Right lobe of liver (tissue), 6 donors: ENCODE measurements around the gene PRXL2A. TPM values are rescaled to one million over a fixed set of nuclear protein-coding genes. Genes with fewer than 3 reads are reported as not detected.

Source experiments
- ATAC-seq, 4 donors: fragments of 200-7000 bp; cut with Tn5 transposase; one replicate each; pipeline ENCODE4 v1.9.1; 2020; ENCODE audit warnings: mild to moderate bottlenecking in 4 of 4, moderate library complexity in 4 of 4
- DNase-seq, 3 donors: peaks; one replicate each; pipeline ENCODE4 v3.0.0-alpha.2; 2020
- H3K27ac ChIP-seq, 3 donors: fragments of 200-600 bp; one replicate each; pipeline ENCODE4 v1.8.0; 2022
- H3K27me3 ChIP-seq, 2 donors: fragments of 200-600 bp; one replicate each; pipeline ENCODE4 v1.8.0; 2022
- H3K36me3 ChIP-seq, 4 donors: fragments of 200-600 bp; sonication (generic) in 1 of 4; one replicate each; pipeline versions ENCODE4 v1.5.1 to v1.8.0; 2017 to 2022; ENCODE audit warnings: control low read depth in 1 of 4
- H3K4me1 ChIP-seq, 4 donors: fragments of 200-600 bp; sonication (generic) in 1 of 4; one replicate each; pipeline versions ENCODE4 v1.5.1 to v1.8.0; 2017 to 2022; ENCODE audit warnings: control low read depth in 1 of 4
- H3K4me3 ChIP-seq, 3 donors: fragments of 200-600 bp; one replicate each; pipeline ENCODE4 v1.8.0; 2022
- H3K9me3 ChIP-seq, 4 donors: fragments of 200-600 bp; sonication (generic) in 1 of 4; one replicate each; pipeline versions ENCODE4 v1.5.1 to v1.8.0; 2017 to 2022; ENCODE audit warnings: control low read depth in 1 of 4
- POLR2A ChIP-seq: fragments of 450-650 bp; IDR thresholded peaks from one replicate; pipeline ENCODE4 v1.6.1; 2017; ENCODE audit warnings: antibody characterized with exemption, mild to moderate bottlenecking
- WGBS: methylation state at CpG from one replicate; pipeline ENCODE4 v1.1.6; 2018; ENCODE audit warnings: low coverage, low lambda C conversion rate; ENCODE audit not compliant: insufficient coverage; ENCODE audit errors: missing lambda C conversion rate; 5-methylcytosine and 5-hydroxymethylcytosine counted together
- intact Hi-C, 2 donors: fragments of 100-400 bp; cut with DNase I; formaldehyde crosslinking; loops; one replicate each; pipeline versions ENCODE4 v1.11.2 to v1.14.1; 2022
- total RNA-seq, 6 experiments: library from RNA; depleted of rRNA in 2 of 6; stranded (reverse); fragments of >200 nt in 2 of 6; fragmentation: NEBNext Ultra II Directional in 3 of 6; extraction: Animal tissue kit (Norgen Biotek cat#: 25700) in 3 of 6; gene quantifications; one replicate each; pipeline versions ENCODE4 v1.1.0 to v1.2.4, GENCODE V29; 2016 to 2023
- TF ChIP-seq, protein P1 (sequence below), 4 donors: fragments of 200-600 bp in 3 of 4; fragments of 450-650 bp in 1 of 4; IDR thresholded peaks; one replicate each; pipeline versions ENCODE4 v1.5.1 to v1.8.0; 2016 to 2022; ENCODE audit warnings: antibody characterized with exemption in 4 of 4, mild to moderate bottlenecking in 2 of 4
- donor health status: DM: no; HTN: yes; CAD: no.
- donor health status: DM: no; HTN: no; CAD: no.
- donor health status: DM: no; HTN: no; CAD: no.
- donor health status: DM: no; HTN: yes; CAD: no.
- donor health status: DM: no; HTN: yes; CAD: no.

The PRXL2A gene
- total RNA-seq, 6 experiments from 2014 or later, result 41.3 to 89.8 (median 80.5) TPM

DNA sequence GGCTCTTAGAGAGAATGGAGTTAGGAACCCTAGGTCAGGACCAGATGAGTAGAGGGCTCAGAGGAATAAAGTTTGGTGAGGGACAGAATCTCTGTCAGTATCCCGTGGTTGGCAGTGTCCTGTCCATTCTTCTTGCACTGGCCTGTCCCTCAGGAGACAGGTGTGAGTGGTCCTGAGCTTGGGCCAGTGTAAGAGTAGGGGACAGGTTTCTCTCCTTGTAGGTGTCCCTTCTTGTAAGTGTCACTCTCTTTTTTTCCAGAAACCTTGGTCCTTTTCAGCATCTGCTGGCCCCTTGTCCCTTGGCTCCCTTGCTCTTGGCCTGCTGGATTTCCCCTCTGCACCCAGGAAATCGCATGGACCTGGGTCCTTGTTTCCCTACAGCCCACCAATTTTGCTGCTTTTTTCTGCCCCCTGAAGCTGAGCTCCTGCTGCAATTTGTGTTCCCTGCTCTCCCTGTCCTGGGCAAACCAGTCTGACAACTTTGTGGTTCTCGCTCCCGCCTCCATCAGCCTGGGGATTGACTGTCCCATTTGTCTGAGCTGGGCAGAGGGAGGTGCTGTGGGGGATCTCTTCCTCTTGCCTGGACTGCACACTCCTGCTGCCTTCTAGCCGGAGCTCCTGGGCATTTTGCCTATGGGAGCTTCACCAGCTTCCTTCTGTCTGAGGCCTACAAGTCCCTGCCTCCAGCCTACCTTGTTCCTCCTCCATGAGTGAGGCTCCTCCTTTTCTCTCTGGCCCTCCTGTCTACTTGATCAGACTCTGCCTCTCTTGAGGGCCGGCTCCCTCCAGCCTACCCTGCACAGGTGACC is 52.3 kb downstream of the PRXL2A start:
- H3K9me3 ChIP-seq, result no peaks in the 10 kb centered on the region
- intact Hi-C loops, result no loop called here
- H3K36me3 ChIP-seq, result no peaks in the 10 kb centered on the region
- TF ChIP-seq, protein P1, sequence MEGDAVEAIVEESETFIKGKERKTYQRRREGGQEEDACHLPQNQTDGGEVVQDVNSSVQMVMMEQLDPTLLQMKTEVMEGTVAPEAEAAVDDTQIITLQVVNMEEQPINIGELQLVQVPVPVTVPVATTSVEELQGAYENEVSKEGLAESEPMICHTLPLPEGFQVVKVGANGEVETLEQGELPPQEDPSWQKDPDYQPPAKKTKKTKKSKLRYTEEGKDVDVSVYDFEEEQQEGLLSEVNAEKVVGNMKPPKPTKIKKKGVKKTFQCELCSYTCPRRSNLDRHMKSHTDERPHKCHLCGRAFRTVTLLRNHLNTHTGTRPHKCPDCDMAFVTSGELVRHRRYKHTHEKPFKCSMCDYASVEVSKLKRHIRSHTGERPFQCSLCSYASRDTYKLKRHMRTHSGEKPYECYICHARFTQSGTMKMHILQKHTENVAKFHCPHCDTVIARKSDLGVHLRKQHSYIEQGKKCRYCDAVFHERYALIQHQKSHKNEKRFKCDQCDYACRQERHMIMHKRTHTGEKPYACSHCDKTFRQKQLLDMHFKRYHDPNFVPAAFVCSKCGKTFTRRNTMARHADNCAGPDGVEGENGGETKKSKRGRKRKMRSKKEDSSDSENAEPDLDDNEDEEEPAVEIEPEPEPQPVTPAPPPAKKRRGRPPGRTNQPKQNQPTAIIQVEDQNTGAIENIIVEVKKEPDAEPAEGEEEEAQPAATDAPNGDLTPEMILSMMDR (IDR thresholded peaks at IDR 0.05), result no peak
- TF ChIP-seq POLR2A, result no peak
- peak overlapping the region in 1 of 3 donors; percentile 10 for H3K4me3 ChIP-seq
- peak; percentile 44 to 50 (median 47) for ATAC-seq
- WGBS, result 64% methylated on average over 3 of the region's 6 CpGs
- no peaks in the 10 kb centered on the region for H3K27me3 ChIP-seq
- H3K27ac ChIP-seq, result peak overlapping the region; percentile 50 to 65 (median 59)
- no peak for DNase-seq
- peaks cover 0 to 95% (median 31%) of the 10 kb centered on the region in 4 donors for H3K4me1 ChIP-seq

DNA sequence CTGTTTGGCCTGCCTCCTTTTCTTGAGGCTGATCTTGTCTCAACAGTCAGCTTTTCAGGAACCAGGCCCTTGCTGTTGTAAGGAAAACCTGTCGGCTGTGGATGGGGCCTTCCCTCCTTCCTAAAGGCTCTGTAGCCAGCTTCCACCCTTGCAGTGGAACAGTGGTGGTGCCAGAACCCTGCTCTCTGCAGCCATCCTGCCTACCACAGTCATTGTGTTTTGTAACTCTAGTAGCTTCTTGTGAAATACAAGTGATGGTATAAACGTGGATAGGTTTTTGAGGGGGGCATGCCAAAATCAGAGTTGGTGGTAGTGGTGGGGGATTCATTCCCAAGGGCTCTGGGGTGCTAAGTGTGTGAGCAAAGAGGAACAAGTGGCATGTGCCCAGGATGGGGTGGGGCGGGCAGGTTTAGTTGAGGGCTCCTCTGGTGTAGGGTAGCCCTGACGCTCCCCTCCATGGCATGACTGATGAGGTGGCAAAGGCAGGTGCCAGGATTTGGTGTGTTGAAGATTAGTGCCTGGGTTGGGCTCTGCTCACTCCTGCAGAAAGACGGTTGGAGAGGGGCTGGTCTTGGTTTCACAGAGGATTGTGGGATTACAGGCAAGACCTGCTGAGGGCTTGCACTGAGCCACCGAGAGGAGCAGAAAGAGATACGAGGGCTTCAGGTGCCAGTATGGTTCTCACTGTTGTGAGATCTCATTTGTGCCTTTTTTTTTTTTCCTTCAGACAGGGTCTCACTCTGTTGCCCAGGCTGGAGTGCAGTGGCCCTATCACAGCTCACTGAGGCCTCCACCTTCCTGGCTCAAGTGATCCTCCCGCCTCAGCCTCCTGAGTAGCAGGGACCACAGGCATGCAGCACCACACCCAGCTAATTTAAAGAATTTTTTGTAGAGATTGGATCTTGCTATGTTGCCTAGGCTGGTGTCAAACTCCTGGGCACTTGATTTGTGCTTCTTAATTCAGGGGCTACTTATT is 53.1 kb downstream of the PRXL2A start:
- WGBS, result 46% methylated on average over 7 of the region's 8 CpGs
- peak overlapping the region in 2 of 3 donors; percentile 50 to 59 for H3K27ac ChIP-seq
- peaks cover 0 to 94% (median 28%) of the 10 kb centered on the region in 4 donors for H3K4me1 ChIP-seq
- H3K4me3 ChIP-seq, result no peak overlapping the region
- peak; percentile 44 to 64 (median 58) for ATAC-seq
- no peaks in the 10 kb centered on the region for H3K36me3 ChIP-seq
- no peaks in the 10 kb centered on the region for H3K27me3 ChIP-seq
- H3K9me3 ChIP-seq, result no peaks in the 10 kb centered on the region
- intact Hi-C loops, result no loop called here
- TF ChIP-seq POLR2A, result no peak
- TF ChIP-seq, protein P1 (IDR thresholded peaks at IDR 0.05), result no peak
- no peak for DNase-seq

DNA sequence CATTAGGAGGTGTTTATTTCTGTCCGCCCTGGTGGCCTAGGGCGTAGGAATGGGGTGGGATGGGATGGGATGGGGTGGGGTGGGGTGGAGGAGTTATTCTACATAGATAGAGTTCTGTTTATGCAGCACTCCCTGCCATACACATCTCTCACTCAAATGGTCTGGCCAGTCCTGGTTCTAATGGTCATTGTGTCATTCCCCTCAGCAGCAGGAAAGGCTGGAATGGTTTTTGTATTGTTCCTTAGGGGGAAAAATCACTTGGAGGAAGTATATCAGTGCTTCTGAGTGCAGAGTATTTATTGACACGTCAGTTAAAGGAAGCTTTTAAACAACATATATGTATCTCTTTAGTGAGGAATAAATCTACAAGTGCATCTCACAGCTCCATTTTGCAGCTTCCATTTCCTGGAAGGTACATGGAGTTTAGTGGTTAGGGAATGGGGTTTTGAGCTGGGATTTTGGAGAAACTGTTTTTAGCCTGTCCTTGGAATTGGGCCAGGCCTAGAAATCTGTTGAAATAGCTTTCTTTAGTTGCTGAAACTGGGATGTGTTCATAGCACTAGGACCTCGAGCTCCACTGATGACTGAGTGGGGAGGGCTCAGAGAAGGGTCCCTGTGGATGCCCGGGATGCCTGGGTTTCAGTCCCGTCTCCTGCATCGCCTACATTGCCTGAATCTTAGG is 54.1 kb downstream of the PRXL2A start:
- ATAC-seq (peak in 3 of 4 donors; percentile 12 to 24 (median 12)), DNase-seq (no peak)
- intact Hi-C loops, result no loop called here
- H3K36me3 ChIP-seq, result no peaks in the 10 kb centered on the region
- H3K9me3 ChIP-seq, result no peaks in the 10 kb centered on the region
- H3K4me1 ChIP-seq, result peaks cover 0 to 94% (median 29%) of the 10 kb centered on the region in 4 donors
- H3K27me3 ChIP-seq, result no peaks in the 10 kb centered on the region
- H3K4me3 ChIP-seq, result no peak overlapping the region
- H3K27ac ChIP-seq, result peak overlapping the region in 2 of 3 donors; percentile 4 to 36
- TF ChIP-seq POLR2A, result no peak
- TF ChIP-seq, protein P1 (IDR thresholded peaks at IDR 0.05), result no peak
- 31% methylated on average over 7 of the region's 7 CpGs for WGBS
